HG03280 (cell line): ENCODE results near the gene SIX3.

ENCODE experiments used
- ATAC-seq: cut with Tn5 transposase; IDR thresholded peaks from one replicate; pipeline ENCODE4 v1.9.1; 2021; ENCODE audit warnings: mild to moderate bottlenecking, moderate library complexity; ENCODE audit not compliant: unreplicated experiment

The SIX3 gene

GRCh38 chr2:44930274-44931197, 11.0 kb upstream of the SIX3 start:
- no peak for ATAC-seq

GRCh38 chr2:44931198-44931780, 10.2 kb upstream of the SIX3 start:
- ATAC-seq, result no peak

GRCh38 chr2:44932079-44932478, 9.4 kb upstream of the SIX3 start:
- ATAC-seq, result no peak

- no peak for ATAC-seq
Measured at GRCh38 chr2:44932564-44933392, 8.7 kb upstream of the SIX3 start.

GRCh38 chr2:44933434-44933951, 8.0 kb upstream of the SIX3 start:
- no peak for ATAC-seq

GRCh38 chr2:44934038-44934982, 7.2 kb upstream of the SIX3 start:
- no peak for ATAC-seq

- ATAC-seq, result no peak
Measured at GRCh38 chr2:44934983-44935728, 6.3 kb upstream of the SIX3 start.

GRCh38 chr2:44935729-44936098, 5.8 kb upstream of the SIX3 start:
- ATAC-seq, result no peak

GRCh38 chr2:44936275-44936674, 5.2 kb upstream of the SIX3 start:
- no peak for ATAC-seq

GRCh38 chr2:44936715-44937687, 4.5 kb upstream of the SIX3 start:
- no peak for ATAC-seq

GRCh38 chr2:44937688-44938240, 3.7 kb upstream of the SIX3 start:
- ATAC-seq, result no peak

- ATAC-seq, result no peak
Measured at GRCh38 chr2:44938287-44939105, 3.0 kb upstream of the SIX3 start.

GRCh38 chr2:44939106-44940048, 2.1 kb upstream of the SIX3 start:
- ATAC-seq, result no peak

GRCh38 chr2:44940049-44940494, 1.4 kb upstream of the SIX3 start:
- ATAC-seq, result no peak

GRCh38 chr2:44940732-44941464, 604 bp upstream of the SIX3 start:
- no peak for ATAC-seq
